ENCODE measurements around the gene PTH2.
A peak's percentile ranks its signal among the peaks of the same experiment; 100 is the strongest.
"Not testable (repeated sequence)": the region's sequence is repeated elsewhere in the genome, so short reads cannot be mapped to it uniquely, and the experiment has no call there.

The PTH2 gene

DNA sequence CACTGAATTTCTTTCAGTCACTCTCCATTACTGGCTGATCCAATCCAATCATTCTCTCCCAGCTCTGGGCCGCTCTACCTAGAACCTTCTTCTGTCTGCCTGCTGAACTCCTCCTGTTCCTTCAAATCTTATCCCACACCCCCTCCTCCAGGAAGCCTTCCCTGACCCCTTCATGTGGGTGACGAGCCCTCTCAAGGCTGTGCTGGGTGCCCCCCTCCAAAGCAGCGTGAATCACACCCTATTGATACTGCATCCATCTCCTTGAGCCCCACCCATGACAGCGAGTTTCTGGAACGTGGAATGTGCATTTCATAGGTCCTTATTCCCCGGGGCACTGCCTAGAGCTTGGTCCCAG lies 25.2 kb upstream of the PTH2 start:
- no peak for TF ChIP-seq CTCF (IDR thresholded peaks at IDR 0.05; ENCODE audit: control insufficient read depth, insufficient read depth, low read depth, low read length, missing control alignments)
- no peak for DNase-seq (ENCODE audit: low read depth)
- H3K4me3 ChIP-seq (ENCODE audit: control insufficient read depth, low read depth, low read length): no peak overlapping the region

DNA sequence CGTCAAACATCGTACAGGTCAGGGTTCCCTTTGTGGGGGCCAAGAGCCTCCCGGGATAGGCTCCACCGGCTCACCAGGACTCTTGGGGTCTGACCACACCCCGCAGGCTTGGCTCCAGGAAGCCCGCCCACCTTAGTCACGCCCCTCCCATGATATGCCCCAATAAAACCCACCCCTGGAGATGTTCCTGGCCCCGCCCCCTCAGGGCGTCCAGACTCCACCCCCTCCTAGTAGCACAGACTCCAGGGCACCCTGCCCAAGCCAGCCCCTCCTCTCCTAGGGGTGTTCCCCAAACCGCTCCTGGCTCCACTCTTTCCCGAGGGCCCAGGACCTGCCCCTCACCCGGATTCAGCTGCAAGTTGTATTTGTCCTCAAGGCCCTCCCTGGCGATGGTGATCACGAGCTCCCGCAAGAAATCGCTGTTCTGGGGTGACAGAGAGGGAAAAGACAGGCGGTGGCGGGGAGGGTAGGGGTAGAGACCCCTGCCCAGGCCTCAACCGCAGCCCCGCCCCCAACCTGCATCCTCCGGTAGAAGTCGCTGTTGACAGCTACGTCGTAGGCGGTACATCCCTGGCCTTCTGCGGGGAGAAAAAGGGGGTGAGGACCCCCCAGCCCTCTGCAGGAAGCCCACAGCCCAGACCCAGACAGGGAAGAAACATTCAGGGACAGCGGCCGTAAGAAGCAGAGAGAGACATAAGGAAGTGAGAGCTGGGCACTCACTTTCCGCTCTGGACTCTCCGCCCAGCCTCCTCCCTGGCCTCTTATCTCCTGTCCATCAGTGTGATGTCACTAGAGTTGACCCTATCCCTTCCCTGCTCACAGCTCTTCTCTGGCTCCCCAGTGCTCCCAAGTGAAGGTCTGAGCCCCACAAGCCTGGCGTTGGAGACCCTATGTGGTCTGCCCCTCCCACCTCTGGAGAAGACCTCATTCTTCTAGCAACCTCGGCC lies 24.5 kb upstream of the PTH2 start:
- DNase-seq (ENCODE audit: low read depth): no peak
- no peak for TF ChIP-seq CTCF (IDR thresholded peaks at IDR 0.05; ENCODE audit: control insufficient read depth, insufficient read depth, low read depth, low read length, missing control alignments)
- no peak overlapping the region for H3K4me3 ChIP-seq (ENCODE audit: control insufficient read depth, low read depth, low read length)

GRCh38 chr19:49445997-49446396 lies 22.8 kb upstream of the PTH2 start:
- TF ChIP-seq CTCF (IDR thresholded peaks at IDR 0.05; ENCODE audit: control insufficient read depth, insufficient read depth, low read depth, low read length, missing control alignments): no peak
- no peak for DNase-seq (ENCODE audit: low read depth)
- no peak overlapping the region for H3K4me3 ChIP-seq (ENCODE audit: control insufficient read depth, low read depth, low read length)

GRCh38 chr19:49444100-49444700 lies 21.0 kb upstream of the PTH2 start:
- DNase-seq (ENCODE audit: low read depth): not testable (repeated sequence)

DNA sequence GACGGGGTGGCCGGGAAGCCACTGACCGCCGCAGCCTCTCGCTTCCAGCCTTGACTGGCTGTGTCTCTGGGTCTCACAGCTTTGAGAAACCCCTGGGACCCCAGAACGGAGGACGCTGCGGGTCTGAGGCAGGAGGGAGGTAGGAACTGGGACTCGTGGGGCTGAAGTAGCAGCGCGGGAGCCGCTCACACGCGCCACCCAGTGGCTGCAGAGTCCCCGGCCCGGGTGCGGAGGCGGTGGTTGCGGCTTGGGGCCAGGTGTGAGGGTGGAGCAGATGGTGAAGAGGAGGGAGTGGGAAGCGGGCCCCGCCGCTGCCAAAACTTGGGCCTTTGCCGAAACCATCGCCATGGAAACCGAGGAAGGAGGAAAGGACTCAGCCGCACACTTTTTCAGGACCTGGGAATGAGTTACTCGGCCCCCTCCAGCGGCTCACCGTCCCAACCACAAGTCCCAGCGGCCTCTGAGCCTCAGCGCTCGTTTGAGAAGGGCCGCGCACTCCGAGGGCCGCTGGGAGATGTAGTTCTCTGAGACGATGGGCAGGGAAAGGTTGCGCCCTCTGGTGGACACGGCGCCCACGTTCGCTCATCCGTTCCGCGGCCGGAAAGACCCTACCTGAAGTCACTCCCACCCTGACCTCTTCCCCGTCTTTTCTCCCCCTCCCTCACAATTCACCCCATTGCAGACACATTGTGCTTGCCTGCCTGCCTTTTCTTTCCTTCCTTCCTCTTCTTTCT lies 20.3 kb upstream of the PTH2 start:
- peak; percentile 92 for TF ChIP-seq CTCF (IDR thresholded peaks at IDR 0.05; ENCODE audit: control insufficient read depth, insufficient read depth, low read depth, low read length, missing control alignments)
- peak overlapping the region; percentile 46 for H3K4me3 ChIP-seq (ENCODE audit: control insufficient read depth, low read depth, low read length)
- DNase-seq (ENCODE audit: low read depth): peak; percentile 71

More at GRCh38 chr19:49444100-49444700, 21.0 kb upstream of the PTH2 start:
- not testable (repeated sequence) for H3K4me3 ChIP-seq (ENCODE audit: control insufficient read depth, low read depth, low read length)

GRCh38 chr19:49442771-49443365 lies 19.6 kb upstream of the PTH2 start:
- DNase-seq (ENCODE audit: low read depth): no peak
- TF ChIP-seq CTCF (IDR thresholded peaks at IDR 0.05; ENCODE audit: control insufficient read depth, insufficient read depth, low read depth, low read length, missing control alignments): no peak
- H3K4me3 ChIP-seq (ENCODE audit: control insufficient read depth, low read depth, low read length): peak overlapping the region; percentile 46
